CD4-positive, alpha-beta T cell treated with Interferon alpha-2 for 1 hour (primary cell): ENCODE results near the gene HES4.
"Not testable (repeated sequence)": the region's sequence is repeated elsewhere in the genome, so short reads cannot be mapped to it uniquely, and the experiment has no call there.

Experiments used
- DNase-seq, 2 donors: peaks; one replicate each; pipeline ENCODE4 v3.0.0-alpha.2; 2020 to 2022

The HES4 gene

GRCh38 chr1:1017397-1018320 is 17.8 kb upstream of the HES4 start:
- not testable (repeated sequence) for DNase-seq

GRCh38 chr1:1014799-1015681 is 15.1 kb upstream of the HES4 start:
- peak; percentile 55 to 57 for DNase-seq

- DNase-seq: peak; percentile 52 to 69
Observed at GRCh38 chr1:1013922-1014648, 14.2 kb upstream of the HES4 start.

- DNase-seq: peak; percentile 96 to 97
Observed at GRCh38 chr1:1013105-1013921, 13.4 kb upstream of the HES4 start, which contains the start of gene ISG15. Gene ISG15 (plus strand): TSS chr1:1013497. CDS start chr1:1013574, 77 bp downstream.

- DNase-seq: not testable (repeated sequence)
Observed at GRCh38 chr1:1012736-1013104, 12.8 kb upstream of the HES4 start.

- DNase-seq: no peak
Observed at GRCh38 chr1:1011396-1011949, 11.6 kb upstream of the HES4 start.

- DNase-seq: not testable (repeated sequence)
Observed at GRCh38 chr1:1010131-1010530, 10.2 kb upstream of the HES4 start.

GRCh38 chr1:1006305-1007159 is 6.6 kb upstream of the HES4 start:
- DNase-seq: no peak

GRCh38 chr1:1005774-1006304 is 5.9 kb upstream of the HES4 start:
- no peak for DNase-seq

- DNase-seq: no peak
Observed at GRCh38 chr1:1004780-1005697, 5.1 kb upstream of the HES4 start.

- DNase-seq: no peak
Observed at GRCh38 chr1:1004420-1004779, 4.5 kb upstream of the HES4 start.

GRCh38 chr1:1003618-1004419 is 3.9 kb upstream of the HES4 start:
- DNase-seq: no peak

- no peak for DNase-seq
Observed at GRCh38 chr1:1001057-1001783, 1.3 kb upstream of the HES4 start.

GRCh38 chr1:1000357-1001056 is 610 bp upstream of the HES4 start:
- DNase-seq: peak; percentile 81 to 83

GRCh38 chr1:998995-999724 is 737 bp downstream of the HES4 start:
- DNase-seq: peak in 1 of 2 donors; percentile 46

GRCh38 chr1:998745-998994 is 1.2 kb downstream of the HES4 start:
- peak in 1 of 2 donors; percentile 32 for DNase-seq
